ENCODE measurements around the gene DCLRE1A.

The DCLRE1A gene

GRCh38 chr10:113867904-113868303 is 14.0 kb upstream of the DCLRE1A start:
- TF ChIP-seq ZNF366 (tag by site-specific recombination; conservative IDR thresholded peaks at IDR 0.05), result peak; percentile 24; the same call in 1 of the 2 replicates
- TF ChIP-seq, protein P1, sequence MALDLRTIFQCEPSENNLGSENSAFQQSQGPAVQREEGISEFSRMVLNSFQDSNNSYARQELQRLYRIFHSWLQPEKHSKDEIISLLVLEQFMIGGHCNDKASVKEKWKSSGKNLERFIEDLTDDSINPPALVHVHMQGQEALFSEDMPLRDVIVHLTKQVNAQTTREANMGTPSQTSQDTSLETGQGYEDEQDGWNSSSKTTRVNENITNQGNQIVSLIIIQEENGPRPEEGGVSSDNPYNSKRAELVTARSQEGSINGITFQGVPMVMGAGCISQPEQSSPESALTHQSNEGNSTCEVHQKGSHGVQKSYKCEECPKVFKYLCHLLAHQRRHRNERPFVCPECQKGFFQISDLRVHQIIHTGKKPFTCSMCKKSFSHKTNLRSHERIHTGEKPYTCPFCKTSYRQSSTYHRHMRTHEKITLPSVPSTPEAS (tag by site-specific recombination; IDR thresholded peaks at IDR 0.05), result no peak
- Histone ChIP-seq H3K36me3 (ENCODE audit: control insufficient read depth in 2 of 2, insufficient read depth in 1 of 2, low read length in 2 of 2) (peaks cover 5 to 16% of the 10 kb centered on the region in 2 experiments), H3K9me3 (ENCODE audit: control insufficient read depth, insufficient read depth, low read depth, low read length) (no peaks in the 10 kb centered on the region), H3K4me3 (ENCODE audit: low read depth, low read length) (no peak overlapping the region), H3K4me1 (ENCODE audit: control insufficient read depth, insufficient read depth, low read length) (peaks cover 7% of the 10 kb centered on the region), H3K27ac (ENCODE audit: extremely low read depth, low read depth, low read length) (no peak overlapping the region)
- CTCF ChIA-PET, result no interaction called here
- POLR2A ChIA-PET, result no interaction called here

DNA sequence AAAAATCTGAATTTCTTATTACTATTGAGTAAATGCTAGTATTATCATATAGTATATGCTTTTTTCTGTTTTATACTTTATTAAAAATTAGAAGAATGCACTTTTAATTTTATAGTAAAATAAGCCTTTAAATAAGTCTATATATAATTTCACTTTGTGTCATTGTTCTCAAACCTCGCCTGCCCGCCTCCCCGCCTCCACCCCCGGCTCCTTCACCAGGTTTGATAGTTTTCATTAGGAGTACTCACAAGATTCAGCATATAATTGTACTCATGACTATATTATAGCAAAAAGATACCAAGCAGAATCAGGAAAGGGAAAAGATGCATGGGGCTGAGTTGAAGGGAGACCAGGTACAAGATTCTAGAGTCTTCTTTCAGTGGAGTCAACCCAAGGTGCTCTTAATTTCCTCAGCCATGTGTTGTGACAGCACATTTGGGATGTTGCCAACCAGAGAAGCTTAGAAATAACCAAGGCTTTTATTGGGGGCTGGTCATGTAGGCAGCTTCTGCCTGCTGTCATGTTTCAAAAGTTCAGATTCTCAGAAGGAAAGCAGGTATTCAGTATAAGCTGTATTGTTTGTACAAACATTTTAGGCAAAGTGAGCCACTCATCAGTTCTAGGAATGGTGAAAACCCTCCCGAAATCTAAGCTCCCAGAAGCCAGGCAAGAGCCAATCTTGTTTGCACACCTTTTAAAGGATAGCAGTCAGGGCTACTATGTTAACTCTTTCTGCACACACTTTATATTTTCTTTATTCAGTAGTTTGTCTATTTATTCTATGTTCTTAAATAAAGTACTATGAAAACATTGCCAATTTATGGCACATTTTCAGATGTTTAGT is 12.9 kb upstream of the DCLRE1A start:
- POLR2A ChIA-PET, result interaction anchor here (0.5 kb wide), 1 partner anchor 82 kb away, joined by 6 read pairs; no protein-coding TSS in a partner anchor
- H3K4me1 ChIP-seq (ENCODE audit: control insufficient read depth, insufficient read depth, low read length), result peaks cover 7% of the 10 kb centered on the region
- H3K4me3 ChIP-seq (ENCODE audit: low read depth, low read length), result no peak overlapping the region
- H3K9me3 ChIP-seq (ENCODE audit: control insufficient read depth, insufficient read depth, low read depth, low read length), result no peaks in the 10 kb centered on the region
- peaks cover 5 to 26% of the 10 kb centered on the region in 2 experiments for H3K36me3 ChIP-seq (ENCODE audit: control insufficient read depth in 2 of 2, insufficient read depth in 1 of 2, low read length in 2 of 2)
- H3K27ac ChIP-seq (ENCODE audit: extremely low read depth, low read depth, low read length), result no peak overlapping the region
- CTCF ChIA-PET, result no interaction called here
- TF ChIP-seq GFI1B (tag by site-specific recombination; IDR thresholded peaks at IDR 0.05), result no peak
- TF ChIP-seq ZNF239 (tag by site-specific recombination; IDR thresholded peaks at IDR 0.05), result no peak
- TF ChIP-seq ZNF184 (tag by site-specific recombination; IDR thresholded peaks at IDR 0.05), result no peak

- Histone ChIP-seq H3K4me1 (ENCODE audit: control insufficient read depth, insufficient read depth, low read length) (peaks cover 7% of the 10 kb centered on the region), H3K9me3 (ENCODE audit: control insufficient read depth, insufficient read depth, low read depth, low read length) (no peaks in the 10 kb centered on the region), H3K4me3 (ENCODE audit: low read depth, low read length) (no peak overlapping the region), H3K36me3 (ENCODE audit: control insufficient read depth in 2 of 2, insufficient read depth in 1 of 2, low read length in 2 of 2) (peaks cover 11 to 27% of the 10 kb centered on the region in 2 experiments), H3K27ac (ENCODE audit: extremely low read depth, low read depth, low read length) (no peak overlapping the region)
- TF ChIP-seq SCRT1 (tag by site-specific recombination; IDR thresholded peaks at IDR 0.05; ENCODE audit: borderline replicate concordance) (no peak), ZNF16 (tag by site-specific recombination; IDR thresholded peaks at IDR 0.05; ENCODE audit: low read depth) (no peak), ZNF426 (tag by site-specific recombination; IDR thresholded peaks at IDR 0.05) (no peak), SCRT2 (tag by site-specific recombination; IDR thresholded peaks at IDR 0.05) (no peak), ZBTB1 (tag by site-specific recombination; IDR thresholded peaks at IDR 0.05) (no peak), ZNF404 (tag by site-specific recombination; IDR thresholded peaks at IDR 0.05) (no peak), ZNF341 (tag by site-specific recombination; IDR thresholded peaks at IDR 0.05; ENCODE audit: low read depth) (no peak), ZNF580 (tag by site-specific recombination; IDR thresholded peaks at IDR 0.05) (no peak), OSR2 (tag by site-specific recombination; IDR thresholded peaks at IDR 0.05) (no peak), ZNF140 (tag by site-specific recombination; IDR thresholded peaks at IDR 0.05) (no peak), ZNF585B (tag by site-specific recombination; IDR thresholded peaks at IDR 0.05) (no peak), ZNF561 (tag by site-specific recombination; IDR thresholded peaks at IDR 0.05; ENCODE audit: borderline replicate concordance) (no peak), ZSCAN23 (tag by site-specific recombination; IDR thresholded peaks at IDR 0.05) (no peak), ZBTB21 (tag by site-specific recombination; IDR thresholded peaks at IDR 0.05) (no peak), ZBTB48 (tag by site-specific recombination; IDR thresholded peaks at IDR 0.05) (no peak)
- TF ChIP-seq, protein P2, sequence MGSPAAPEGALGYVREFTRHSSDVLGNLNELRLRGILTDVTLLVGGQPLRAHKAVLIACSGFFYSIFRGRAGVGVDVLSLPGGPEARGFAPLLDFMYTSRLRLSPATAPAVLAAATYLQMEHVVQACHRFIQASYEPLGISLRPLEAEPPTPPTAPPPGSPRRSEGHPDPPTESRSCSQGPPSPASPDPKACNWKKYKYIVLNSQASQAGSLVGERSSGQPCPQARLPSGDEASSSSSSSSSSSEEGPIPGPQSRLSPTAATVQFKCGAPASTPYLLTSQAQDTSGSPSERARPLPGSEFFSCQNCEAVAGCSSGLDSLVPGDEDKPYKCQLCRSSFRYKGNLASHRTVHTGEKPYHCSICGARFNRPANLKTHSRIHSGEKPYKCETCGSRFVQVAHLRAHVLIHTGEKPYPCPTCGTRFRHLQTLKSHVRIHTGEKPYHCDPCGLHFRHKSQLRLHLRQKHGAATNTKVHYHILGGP (tag by site-specific recombination; IDR thresholded peaks at IDR 0.05), result no peak
- TF ChIP-seq, protein P3, sequence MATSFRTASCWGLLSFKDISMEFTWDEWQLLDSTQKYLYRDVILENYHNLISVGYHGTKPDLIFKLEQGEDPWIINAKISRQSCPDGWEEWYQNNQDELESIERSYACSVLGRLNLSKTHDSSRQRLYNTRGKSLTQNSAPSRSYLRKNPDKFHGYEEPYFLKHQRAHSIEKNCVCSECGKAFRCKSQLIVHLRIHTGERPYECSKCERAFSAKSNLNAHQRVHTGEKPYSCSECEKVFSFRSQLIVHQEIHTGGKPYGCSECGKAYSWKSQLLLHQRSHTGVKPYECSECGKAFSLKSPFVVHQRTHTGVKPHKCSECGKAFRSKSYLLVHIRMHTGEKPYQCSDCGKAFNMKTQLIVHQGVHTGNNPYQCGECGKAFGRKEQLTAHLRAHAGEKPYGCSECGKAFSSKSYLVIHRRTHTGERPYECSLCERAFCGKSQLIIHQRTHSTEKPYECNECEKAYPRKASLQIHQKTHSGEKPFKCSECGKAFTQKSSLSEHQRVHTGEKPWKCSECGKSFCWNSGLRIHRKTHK (tag by site-specific recombination; IDR thresholded peaks at IDR 0.05), result no peak
- TF ChIP-seq, protein P4, sequence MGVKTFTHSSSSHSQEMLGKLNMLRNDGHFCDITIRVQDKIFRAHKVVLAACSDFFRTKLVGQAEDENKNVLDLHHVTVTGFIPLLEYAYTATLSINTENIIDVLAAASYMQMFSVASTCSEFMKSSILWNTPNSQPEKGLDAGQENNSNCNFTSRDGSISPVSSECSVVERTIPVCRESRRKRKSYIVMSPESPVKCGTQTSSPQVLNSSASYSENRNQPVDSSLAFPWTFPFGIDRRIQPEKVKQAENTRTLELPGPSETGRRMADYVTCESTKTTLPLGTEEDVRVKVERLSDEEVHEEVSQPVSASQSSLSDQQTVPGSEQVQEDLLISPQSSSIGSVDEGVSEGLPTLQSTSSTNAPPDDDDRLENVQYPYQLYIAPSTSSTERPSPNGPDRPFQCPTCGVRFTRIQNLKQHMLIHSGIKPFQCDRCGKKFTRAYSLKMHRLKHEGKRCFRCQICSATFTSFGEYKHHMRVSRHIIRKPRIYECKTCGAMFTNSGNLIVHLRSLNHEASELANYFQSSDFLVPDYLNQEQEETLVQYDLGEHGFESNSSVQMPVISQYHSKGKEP (tag by site-specific recombination; IDR thresholded peaks at IDR 0.05), result no peak
- ChIA-PET POLR2A (no interaction called here), CTCF (no interaction called here)
Measured at GRCh38 chr10:113865901-113866300, 12.0 kb upstream of the DCLRE1A start.
